ENCODE results near the gene PNMA6A. TPM values are rescaled to one million over a fixed set of nuclear protein-coding genes. Genes with fewer than 3 reads are reported as not detected.
"Not testable (repeated sequence)": the region's sequence is repeated elsewhere in the genome, so short reads cannot be mapped to it uniquely, and the experiment has no call there.

Gene PNMA6A
- total RNA-seq, 2 experiments from 2014 or later = 0.15 to 0.23 TPM

DNA sequence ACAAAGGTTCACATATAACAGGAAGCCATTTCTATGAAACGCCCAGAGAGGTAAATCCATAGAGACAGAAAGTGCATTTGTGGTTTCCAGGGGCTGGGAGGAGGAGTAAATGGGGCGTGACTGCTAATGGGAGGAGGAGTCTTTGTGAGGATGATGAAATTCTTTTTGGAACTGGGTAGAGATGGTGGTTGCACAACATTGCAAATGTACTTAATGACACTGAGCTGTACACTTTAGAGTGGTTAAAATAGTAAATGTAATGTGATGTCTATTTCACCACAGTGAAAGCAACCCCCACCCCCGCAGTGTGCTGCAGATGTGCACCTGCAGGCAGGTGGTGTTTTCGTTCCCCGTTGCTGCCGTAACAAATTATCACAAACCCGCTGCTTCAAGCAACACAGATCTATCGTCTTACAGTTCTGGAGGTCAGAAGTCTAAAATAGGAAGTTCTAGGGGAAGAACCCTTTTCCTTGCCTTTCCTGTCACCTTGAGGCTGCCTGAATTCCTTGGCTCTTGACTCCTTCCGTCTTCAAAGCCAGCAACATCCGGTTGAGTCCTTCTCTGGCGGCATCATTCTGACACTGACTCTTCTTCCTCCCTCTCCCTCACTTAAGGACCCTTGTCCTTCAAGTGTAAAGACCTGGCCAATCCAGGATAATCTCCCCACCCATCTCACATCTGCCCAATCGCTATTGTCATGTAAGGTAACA, 34.0 kb downstream of the PNMA6A start:
- Mint-ChIP-seq H3K9me3 (peaks cover 11% of the 10 kb centered on the region), H3K27ac (peak overlapping the region; percentile 90)
- H3K4me1 Mint-ChIP-seq; H3K4me3 Mint-ChIP-seq; POLR2A ChIA-PET; DNase-seq; CTCF ChIA-PET; H3K27me3 Mint-ChIP-seq; H3K36me3 Mint-ChIP-seq (ENCODE audit: low read depth): not testable (repeated sequence)

DNA sequence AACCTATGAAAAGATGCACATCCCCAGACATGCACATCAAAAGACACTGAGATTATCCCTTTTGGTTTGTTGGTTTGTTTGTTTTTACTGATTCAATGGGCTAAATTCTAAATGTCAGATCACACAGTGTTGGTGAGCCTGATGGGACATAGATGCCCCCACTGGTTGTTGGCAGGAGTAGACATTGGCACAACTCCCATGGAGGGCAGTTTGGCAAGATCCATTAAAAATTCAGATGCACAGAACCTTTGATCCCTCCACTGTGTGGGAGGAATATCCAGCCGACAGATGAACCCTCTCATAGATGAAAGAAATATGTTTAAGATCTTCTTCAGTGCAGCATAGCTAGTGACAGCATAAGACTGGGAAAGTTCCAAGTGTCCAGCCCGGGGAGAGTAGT, 38.5 kb downstream of the PNMA6A start:
- not testable (repeated sequence) for H3K36me3 Mint-ChIP-seq (ENCODE audit: low read depth)

DNA sequence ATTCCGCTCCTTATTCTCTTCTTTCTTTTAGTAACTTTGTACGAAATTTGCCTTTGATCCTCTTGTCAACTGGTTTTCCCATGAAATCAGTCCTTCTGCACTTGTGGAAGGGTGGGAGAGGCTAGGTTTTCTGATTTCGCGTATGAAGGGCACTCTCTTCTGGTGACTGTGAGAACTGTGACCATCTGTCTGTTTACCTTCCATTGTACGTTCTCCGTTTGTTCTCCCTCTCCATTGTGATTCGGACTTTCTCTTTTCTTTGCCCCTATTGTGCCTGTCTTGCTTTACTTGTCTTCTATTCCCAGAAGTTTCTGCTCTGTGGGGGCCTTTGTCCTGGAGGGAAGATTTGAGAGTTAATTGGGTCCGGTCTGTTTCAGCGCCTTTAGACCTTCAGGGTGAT, 41.6 kb downstream of the PNMA6A start:
- DNase-seq; POLR2A ChIA-PET; H3K27ac Mint-ChIP-seq; H3K9me3 Mint-ChIP-seq; H3K4me3 Mint-ChIP-seq; CTCF ChIA-PET; H3K27me3 Mint-ChIP-seq; H3K4me1 Mint-ChIP-seq; H3K36me3 Mint-ChIP-seq (ENCODE audit: low read depth): not testable (repeated sequence)

More for the DNA sequence above, 38.5 kb downstream of the PNMA6A start:
- DNase-seq, H3K9me3 Mint-ChIP-seq, CTCF ChIA-PET, POLR2A ChIA-PET, H3K27me3 Mint-ChIP-seq, H3K4me3 Mint-ChIP-seq, H3K4me1 Mint-ChIP-seq, H3K27ac Mint-ChIP-seq: not testable (repeated sequence)

DNA sequence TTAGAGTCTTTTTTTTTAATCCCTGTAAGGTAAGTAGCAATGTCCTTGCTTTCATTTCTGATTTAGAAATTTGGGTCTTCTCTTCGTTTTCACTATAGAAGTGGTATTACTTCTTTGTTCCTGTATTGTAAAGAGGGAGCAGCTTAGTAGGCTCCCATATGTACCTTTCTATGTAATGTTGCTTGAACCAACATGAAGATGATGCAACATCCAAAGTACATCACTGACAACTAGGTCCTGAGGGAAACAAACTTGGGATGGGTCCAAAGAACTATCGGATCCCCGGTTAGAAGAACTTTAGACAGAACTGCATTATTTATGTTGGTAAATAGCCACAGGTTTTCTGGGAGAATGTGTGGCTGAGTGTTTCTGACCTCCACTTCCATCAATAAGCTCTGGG, 45.5 kb downstream of the PNMA6A start:
- CTCF ChIA-PET; H3K36me3 Mint-ChIP-seq (ENCODE audit: low read depth); DNase-seq; H3K4me1 Mint-ChIP-seq; H3K9me3 Mint-ChIP-seq; H3K27ac Mint-ChIP-seq; POLR2A ChIA-PET; H3K27me3 Mint-ChIP-seq; H3K4me3 Mint-ChIP-seq: not testable (repeated sequence)

DNA sequence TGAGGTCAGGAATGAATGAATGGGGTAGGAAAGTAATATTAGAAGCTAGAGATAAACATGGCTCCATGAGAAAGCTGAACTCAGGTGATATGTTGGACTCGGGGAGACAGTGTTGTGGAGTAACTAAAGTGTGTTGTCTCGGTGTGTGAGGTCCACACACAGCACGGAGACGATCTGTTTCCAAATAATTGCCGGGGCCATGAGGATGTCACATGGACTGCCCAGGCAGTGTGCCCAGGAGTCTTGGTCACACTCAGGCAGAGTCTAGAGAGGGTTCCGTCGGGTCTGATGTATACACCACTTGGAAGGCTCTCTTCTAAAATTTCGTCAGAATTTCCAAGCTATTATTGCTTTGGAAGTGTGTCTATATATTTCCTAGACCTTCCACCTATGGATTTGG, 48.0 kb downstream of the PNMA6A start:
- POLR2A ChIA-PET; H3K27ac Mint-ChIP-seq; DNase-seq; CTCF ChIA-PET; H3K4me3 Mint-ChIP-seq; H3K27me3 Mint-ChIP-seq; H3K4me1 Mint-ChIP-seq; H3K9me3 Mint-ChIP-seq; H3K36me3 Mint-ChIP-seq (ENCODE audit: low read depth): not testable (repeated sequence)

DNA sequence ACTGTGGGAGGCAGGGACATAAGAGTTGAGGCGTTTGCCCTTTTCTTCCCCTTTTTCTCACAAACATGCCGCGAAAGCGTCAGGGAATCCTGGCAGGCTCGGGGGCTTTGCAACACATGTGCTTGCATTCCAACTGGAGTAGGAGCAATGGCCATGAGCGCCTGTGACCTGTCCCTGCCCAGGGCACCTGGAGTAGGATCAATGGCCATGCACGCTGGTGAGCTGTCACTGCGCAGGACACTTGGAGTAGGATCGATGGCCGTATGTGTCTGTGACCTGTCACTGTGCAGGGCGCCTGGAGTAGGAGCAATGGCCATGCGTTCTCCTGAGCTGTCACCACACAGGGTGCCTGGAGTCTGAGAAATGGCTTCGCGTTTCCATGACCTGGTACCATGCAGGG, 51.2 kb downstream of the PNMA6A start:
- H3K4me3 Mint-ChIP-seq; H3K27me3 Mint-ChIP-seq; POLR2A ChIA-PET; CTCF ChIA-PET; H3K27ac Mint-ChIP-seq; DNase-seq; H3K9me3 Mint-ChIP-seq; H3K4me1 Mint-ChIP-seq; H3K36me3 Mint-ChIP-seq (ENCODE audit: low read depth): not testable (repeated sequence)

Other genes with a start within 250 kb of the PNMA6A start
- gene CETN2, start 241.7 kb upstream of the PNMA6A start, total RNA-seq = 10 to 100 TPM in 1 of 2 experiments, 1 to 10 TPM in 1; 9.7 to 12.5 TPM
- gene NSDHL, start 241.4 kb upstream of the PNMA6A start, total RNA-seq = 10 to 100 TPM; 13.9 TPM
- gene ZNF185, start 174.4 kb upstream of the PNMA6A start, total RNA-seq = 1 to 10 TPM; 1.0 to 1.6 TPM
- under 1 TPM; 0.06 to 0.10 TPM for gene PNMA5, start 78.3 kb upstream of the PNMA6A start, total RNA-seq
- gene PNMA3, start 16.0 kb upstream of the PNMA6A start, total RNA-seq = 1 to 10 TPM; 1.4 to 1.9 TPM
- gene MAGEA1, start 106.8 kb downstream of the PNMA6A start, total RNA-seq = not detected
- not detected for gene PNMA6F, start 249.3 kb downstream of the PNMA6A start, total RNA-seq